GM18867 (cell line): ENCODE data around the gene ITPK1.

Source experiments
- ATAC-seq: cut with Tn5 transposase; IDR thresholded peaks from one replicate; pipeline ENCODE4 v1.9.1; 2021; ENCODE audit warnings: mild to moderate bottlenecking, moderate library complexity; ENCODE audit not compliant: unreplicated experiment

Gene ITPK1

DNA sequence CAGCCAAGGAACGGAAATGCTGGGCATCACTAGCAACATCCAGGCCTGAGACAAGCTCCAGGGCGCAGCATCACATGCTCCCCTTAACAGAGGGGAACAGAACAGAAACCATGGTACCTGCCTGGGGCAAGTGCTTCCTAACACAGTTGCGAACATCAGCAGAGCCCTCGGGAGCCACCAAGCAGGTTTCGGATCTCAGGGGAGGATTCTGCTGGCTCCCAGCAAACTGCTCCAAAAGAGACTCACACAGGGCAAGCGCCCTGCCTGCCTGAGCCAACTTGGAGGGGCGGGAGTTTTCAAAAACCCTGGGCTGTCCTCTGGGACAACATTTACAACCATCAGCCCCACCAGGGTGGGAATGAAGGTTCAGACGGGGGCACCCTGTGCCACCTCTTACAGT, 173.1 kb downstream of the ITPK1 start:
- ATAC-seq: no peak

DNA sequence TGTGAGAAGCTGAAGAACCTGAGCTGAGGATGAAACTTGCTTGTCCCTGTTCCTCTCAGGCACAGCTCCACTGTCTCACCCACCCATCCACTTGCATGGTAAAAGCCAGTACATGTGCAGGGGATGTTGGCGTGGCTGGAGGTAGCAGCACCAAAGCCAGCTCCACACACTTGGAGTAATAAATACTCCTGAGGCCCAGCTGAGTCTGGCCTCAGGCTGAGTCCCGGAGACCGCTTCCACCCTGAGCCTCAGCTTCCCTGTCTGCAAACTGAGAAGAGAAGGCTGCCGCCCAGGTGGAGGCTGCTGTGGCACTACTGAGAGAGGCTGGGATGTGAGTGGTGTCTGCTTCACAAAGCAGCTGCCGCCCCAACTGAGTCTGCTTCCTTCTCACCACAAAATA, 173.6 kb downstream of the ITPK1 start:
- no peak for ATAC-seq

DNA sequence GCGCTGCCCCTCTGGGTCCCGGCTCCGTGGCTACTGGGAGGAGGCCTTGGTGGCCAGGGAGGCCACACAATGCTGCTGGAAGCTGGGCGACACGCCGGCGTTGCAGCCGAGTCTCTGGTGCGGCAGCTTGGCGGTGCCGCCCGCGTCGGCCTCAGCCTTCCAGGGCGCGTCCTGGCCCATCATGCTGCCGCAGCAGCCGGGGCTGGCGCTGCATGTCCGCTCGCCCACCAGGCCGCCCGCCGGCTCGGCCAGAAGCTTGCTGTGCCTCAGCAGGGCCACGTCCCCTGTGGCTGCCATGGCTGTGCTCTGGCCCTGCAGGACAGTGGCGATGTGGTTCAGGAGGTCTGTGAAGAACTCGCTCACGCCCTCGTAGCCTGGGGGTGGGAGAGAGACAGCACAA, 174.2 kb downstream of the ITPK1 start:
- no peak for ATAC-seq

DNA sequence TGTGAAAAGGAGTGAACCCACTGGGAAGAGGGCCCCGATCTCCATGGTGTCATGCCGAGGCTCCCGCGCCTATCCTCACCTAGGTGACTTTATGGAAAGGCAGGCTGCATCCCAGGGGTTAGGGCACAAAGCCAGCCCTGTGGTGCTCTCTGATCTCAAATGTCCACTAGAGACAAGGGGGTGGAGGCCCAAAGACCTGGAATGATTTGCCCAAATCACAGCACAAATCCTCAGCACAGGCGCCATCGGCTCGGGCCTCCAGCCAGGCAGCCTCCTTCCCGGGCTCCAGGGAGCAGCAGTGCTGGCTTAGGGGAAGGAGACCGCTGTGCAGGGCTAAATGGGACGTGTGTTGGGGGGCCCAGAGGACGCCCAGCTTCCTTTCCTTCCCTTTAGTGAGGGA, 175.2 kb downstream of the ITPK1 start:
- no peak for ATAC-seq

DNA sequence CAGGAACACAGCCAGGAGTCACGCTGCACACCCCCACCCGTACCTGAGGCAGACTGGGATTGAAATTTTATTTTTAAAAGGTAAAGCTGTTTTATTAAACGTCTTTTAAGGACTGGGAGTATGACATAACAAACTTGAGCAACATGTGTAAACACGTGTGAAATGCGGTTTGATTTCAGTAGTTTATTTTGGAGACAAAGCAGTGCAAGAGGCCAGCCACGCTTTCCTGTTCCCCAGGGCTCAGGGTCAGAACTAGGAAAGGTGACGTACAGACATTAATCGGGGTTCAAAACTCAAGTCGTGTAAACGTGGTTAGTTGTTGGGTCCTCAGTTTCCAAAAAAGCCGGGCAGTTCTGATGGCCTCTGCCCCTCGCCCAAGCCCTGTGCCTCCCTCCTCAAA, 176.0 kb downstream of the ITPK1 start:
- no peak for ATAC-seq

DNA sequence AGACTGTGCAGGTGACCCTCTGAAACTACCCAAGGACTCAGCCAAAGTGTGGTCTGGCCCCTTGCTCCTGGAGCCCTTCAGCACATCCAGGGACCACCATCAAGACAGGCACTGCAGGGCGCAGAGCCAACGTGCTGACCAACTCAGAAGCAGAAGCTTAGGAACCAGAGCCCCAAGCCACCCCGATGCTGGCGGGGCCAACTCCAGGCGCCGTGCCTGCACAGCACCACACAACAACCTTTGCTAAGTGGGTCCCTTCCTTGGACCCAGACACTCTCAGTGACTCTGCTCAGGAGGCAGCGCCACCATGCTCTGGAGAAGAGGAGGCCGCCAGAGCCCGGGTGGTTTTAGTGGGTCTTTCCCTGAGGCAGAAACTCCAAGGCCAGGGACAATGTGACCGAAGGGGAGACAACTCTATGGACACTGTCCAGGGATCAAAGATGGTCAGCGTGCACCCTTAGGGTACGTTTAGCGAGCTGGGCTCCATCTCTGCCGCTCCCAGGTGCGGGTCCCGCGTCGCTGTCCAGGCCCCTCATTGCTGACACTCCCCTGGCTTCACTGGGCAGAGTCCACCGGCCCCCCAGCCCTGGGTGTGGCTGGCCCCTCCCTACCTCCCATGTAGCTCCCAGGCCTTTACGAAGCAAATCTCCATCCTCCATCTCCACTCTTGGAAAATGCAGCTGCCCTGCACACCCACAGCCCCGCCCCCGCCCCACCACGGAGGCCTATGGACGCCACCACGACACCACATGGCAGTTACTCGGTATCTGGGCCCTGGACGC, 176.6 kb downstream of the ITPK1 start:
- no peak for ATAC-seq

DNA sequence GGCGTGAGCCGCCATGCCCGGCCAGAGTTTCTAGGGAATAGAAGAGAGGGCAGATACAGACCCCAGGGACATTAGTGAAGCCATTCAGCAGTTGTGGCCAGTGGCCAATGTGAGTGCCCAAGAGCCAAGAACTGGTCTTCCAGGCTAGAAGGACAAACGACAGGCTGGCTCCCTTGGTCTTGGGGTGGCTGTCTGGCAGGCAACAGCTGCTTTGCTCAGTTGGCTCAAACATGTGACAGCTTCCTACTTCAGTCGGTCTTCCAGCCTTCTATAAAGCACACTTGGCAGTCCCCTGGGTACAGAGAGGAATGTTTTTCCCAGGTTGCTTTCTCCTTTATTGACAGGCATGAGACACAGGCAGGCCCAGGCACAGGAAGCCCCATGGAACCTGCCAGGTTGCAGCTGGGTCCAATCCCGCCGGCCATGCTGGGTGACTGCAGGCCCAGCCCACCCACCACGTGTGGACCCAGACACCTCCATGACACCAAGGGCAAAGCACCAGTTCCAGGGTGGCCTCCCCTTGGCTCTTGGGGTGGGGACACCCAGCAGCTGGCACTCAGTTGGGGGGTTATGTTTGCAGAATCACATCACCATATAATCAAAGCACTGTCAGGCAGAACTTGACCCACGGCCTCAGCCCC, 177.4 kb downstream of the ITPK1 start:
- ATAC-seq: no peak

DNA sequence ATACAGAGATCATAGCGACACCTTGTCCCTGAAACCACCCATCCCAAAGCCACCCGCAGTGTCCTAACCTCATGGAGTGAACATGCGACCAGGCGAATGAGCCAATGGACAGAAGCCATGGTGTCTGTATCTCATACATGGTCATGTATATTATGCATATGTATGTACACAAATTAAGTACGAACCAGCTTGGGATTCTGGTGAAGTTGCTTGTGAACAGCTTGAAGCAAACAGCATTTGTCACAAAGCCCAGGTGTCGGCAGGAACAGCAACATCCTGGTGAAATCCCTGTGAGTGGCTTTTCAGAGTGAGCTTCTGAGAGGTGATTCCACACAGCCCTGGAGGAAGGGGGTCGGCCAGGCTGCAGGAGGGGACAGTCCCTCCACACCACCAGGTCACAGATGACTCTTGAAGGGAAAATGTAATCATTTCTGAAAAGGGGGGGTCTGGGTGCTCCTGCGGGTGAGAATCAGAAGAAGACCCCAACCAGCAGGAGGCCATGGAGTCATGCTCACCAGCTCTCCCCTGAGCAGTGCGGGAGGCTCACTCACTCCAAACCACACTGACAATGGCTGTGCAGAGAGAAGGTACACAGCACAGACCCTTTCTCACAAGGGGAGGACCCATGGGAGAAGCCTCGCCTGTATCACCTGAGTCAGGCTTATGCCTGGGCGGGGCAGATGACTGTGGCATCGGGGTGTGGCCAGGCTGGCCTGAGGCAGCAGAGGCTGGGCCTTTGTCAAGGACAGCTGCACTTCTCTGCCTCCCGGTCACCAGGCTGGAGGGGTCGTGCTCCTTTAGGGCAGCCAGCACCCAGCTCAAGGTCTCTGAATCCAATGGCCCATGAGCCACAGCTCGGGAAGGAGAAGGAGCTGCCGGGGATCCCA, 178.4 kb downstream of the ITPK1 start:
- ATAC-seq: no peak

DNA sequence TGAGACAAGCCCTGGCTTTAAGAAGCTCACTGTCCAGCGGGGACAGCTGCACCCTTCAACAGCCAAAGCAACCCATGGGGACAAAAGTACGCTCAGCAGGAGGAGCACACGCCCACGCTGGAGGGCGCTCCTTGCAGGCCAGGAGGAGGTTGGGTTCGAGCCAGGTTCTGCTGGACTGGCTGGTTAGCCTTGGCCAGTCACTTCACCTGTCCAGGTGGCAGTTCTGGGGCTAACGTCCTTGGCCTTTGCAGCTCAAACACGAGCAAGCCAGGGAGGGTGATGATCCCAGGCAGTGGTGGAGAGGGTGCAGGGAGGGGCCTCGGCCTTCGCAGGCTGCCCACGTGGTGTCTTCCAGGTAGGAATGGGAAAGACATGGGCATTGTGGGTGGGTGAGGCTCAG, 179.6 kb downstream of the ITPK1 start:
- no peak for ATAC-seq

DNA sequence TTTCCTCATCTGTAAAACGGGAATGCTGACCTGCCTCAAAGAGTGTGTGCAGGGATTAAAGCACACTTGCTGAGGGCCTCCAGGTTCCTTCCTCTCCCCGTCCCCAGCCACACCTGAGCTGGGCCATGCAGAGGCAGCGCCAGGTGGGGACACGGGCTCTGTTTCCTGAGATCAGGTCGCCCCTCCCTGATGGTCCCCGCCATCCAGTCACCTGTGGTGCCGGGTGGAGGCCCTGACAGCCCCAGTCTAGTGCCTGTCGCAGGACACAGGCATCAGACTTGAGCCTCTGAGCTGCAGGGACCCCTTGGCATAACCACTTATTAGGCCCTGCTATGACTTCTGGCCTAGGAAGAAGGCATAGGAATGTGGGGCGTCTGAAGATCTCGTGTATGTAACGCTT, 180.3 kb downstream of the ITPK1 start:
- ATAC-seq: no peak

DNA sequence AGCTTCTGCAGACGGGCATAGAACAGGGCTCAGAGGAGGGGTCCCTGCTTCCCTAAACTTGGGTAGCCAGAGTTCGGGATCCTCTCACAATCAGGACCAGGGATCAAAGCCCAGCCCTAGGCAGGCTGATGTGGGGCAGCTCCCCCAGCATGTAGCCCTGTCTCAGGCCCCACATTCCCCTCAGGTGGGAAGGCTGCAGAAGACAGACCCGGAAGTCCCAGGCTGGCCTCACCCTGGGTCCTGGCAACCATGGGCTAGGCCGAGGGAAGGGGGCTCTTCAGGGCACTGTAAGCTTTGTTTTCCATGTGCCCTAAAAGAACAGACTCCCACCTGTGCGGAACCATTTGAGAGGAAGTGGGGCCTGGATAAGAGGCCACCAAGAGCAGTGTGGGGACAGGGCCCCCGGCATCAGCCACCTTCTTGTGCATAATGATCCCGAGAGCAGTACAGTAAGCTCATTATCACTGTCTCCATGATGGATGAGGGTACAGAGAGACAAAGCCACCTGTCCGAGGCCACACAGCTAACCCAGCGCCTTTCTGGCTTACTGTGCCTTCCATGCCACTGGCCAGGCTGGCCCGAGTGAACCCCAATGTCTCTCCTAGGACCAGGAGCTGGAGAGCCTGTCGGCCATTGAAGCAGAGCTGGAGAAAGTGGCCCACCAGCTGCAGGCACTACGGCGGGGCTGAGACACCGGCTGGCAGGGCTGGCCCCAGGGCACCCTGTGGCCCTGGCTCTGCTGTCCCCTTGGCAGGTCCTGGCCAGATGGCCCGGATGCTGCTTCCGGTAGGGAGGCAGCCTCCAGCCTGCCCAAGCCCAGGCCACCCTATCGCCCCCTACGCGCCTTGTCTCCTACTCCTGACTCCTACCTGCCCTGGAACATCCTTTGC, 181.3 kb downstream of the ITPK1 start:
- no peak for ATAC-seq

DNA sequence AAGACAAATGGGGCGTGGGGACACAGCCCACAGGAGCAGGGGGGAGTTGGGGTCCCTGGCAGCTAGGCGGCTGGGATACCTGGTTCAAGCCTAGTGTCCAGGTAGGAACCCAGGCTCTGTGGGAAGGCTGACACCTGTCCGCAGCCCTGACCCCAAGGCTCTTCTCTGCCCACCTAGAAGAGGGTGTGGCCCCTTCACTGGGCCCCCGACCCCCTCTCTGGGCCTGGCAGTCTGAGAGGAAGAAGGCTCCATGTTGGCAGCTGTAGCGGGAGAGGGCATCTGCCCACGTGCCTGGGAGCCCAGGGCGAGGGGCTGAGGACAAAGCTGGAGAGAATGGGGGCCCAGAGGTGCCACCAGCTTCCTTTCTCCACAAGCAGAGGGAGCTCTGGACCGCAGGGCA, 182.2 kb downstream of the ITPK1 start:
- ATAC-seq: no peak

DNA sequence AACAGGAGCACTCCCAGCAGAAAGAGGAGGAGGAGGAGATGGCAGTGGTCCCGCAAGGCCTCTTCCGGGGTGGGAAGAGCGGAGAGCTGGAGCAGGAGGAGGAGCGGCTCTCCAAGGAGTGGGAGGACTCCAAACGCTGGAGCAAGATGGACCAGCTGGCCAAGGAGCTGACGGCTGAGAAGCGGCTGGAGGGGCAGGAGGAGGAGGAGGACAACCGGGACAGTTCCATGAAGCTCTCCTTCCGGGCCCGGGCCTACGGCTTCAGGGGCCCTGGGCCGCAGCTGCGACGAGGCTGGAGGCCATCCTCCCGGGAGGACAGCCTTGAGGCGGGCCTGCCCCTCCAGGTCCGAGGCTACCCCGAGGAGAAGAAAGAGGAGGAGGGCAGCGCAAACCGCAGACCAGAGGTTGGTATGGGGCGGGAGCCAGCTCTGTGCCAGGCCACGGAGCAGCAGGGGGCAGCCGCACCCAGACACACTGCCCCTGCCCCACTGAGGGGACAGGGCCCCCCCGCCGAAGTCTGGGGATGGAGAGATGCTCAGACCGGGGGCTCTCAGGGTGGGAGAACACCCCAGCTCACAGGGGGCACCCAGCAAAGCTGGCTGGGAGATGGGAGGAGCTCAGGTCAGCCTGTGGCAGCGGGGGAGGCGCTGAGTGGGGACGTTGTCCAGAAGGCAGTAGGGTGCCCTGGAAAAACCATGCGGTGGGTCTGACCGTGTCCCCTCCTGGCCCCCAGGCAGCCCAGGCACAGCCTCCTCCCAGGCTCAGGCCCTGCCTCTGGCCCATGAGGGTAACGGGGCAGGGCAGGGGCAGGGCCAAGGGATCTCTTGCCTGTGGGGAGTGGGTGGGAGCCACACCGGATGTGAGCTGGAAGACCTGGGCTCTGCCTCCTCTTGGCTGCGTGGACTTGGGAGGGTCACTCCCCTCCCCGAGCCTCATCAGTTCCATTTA, 183.0 kb downstream of the ITPK1 start:
- ATAC-seq: no peak

DNA sequence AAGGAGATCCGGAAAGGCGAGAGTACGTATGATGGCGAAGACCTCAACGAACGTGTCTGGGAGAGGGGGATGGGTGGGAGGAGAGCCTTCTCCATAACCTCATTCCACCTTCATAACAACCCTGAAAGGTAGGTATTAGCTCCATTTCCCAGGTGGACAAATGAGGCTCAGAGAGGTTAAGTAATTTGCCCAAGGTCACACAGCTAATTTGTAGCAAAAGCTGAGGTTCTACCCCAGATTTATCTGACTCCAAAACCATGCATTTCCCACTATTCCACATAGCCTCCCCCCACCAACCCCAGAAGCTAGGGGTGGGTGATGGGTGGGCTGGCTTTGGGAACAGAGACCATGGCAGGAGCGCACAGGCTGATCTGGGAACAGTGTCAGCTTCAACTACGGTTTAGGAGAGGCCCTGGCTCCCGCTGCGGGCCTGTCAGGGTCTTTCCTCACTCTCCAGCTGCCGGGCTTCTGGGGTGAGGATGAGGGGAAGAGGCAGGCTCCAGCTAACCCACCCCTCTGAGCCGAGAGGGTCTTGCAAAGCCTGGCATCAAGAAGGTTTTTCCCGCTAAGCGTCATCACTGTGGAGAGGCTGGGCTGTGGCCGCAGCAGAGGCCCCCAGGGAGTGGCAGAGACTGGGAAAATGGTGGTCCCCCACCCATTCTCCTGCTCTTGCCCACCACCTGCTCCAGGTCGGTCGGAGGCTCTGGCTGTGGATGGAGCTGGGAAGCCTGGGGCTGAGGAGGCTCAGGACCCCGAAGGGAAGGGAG, 183.9 kb downstream of the ITPK1 start:
- no peak for ATAC-seq

DNA sequence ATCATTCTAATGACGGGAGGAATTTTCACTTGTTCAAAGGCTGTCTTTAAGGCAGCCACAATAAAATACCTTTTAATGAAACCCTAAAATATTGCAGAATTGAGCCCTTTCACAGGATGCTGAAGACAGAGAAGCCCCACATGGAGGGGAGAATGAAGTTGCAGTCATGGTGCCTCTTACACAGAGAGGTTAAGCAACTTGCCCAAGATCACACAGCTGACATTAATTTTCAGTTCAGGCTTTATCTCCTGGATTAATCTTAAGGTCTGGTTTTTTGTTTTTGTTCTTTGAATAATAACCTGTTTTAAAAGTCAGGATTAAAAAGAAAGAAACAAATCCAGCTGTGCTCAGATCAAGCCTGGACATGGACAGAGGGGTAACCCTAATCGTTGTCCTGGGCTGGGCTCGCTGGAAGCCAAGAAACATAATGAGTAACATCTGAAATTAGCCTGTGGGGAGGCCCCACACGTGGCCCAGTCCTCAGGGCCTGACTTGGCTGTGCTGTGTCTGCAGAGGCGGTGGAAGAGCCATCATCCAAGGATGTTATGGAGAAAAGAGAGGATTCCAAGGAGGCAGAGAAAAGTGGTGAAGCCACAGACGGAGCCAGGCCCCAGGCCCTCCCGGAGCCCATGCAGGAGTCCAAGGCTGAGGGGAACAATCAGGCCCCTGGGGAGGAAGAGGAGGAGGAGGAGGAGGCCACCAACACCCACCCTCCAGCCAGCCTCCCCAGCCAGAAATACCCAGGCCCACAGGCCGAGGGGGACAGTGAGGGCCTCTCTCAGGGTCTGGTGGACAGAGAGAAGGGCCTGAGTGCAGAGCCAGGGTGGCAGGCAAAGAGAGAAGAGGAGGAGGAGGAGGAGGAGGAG, 184.8 kb downstream of the ITPK1 start:
- ATAC-seq: no peak

DNA sequence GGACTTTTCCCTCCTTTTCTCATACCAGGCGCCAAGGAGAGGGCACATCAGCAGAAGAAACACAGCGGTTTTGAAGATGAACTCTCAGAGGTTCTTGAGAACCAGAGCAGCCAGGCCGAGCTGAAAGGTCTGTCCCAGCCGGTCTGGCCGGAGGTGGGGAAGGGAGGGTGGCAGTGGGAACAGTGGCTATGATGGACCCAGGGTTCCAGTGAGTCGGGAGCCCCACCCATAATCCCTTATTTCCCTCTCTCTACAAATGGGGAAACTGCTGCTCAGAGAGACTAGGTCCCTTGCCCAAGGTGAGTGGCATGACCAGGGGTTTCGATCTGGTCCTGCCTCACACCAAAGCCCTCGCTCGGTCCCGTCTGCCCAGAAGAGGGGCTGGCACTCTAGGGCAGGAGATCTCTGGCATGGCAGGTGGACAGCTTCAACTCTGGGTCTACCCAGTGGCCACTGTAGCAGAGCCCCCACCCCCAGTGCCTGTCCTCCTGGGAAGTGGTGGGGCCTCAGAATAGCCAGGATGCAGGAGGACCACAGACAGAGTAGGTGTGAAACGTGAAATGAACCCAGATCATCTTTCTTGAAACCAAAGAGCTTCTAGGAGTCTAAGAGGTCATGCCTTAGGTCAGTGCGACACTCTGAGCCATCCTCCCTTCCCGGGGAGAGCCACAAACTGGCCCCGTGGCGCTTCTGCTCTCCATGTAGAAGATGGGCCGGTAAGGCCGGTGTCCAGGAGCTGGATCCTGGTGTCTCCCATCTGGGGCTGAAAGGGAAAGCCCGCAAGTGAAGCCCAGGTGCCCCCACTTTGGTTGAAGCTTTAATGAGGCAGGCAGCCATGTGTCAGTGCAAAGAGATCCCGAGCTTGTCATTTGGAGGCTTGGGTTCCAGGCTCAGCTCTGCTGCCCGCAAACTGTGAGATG, 185.8 kb downstream of the ITPK1 start:
- ATAC-seq: no peak
